BJ (cell line): Measurements from ENCODE around the gene SLC43A2. TPM values are rescaled to one million over a fixed set of nuclear protein-coding genes. Genes with fewer than 3 reads are reported as not detected.

ENCODE experiments used
- CTCF ChIA-PET: fragments of 350-600 bp; formaldehyde crosslinking; extraction: SDS; loops from one replicate; lab custom pipeline; 2021; ENCODE audit warnings: antibody characterized with exemption, inconsistent platforms; lab: Yijun Ruan, JAX
- POLR2A ChIA-PET: fragments of 300-600 bp; sonication (Branson Sonifier 250); formaldehyde crosslinking; extraction: SDS; loops from one replicate; lab custom pipeline; 2021; ENCODE audit warnings: antibody characterized with exemption; lab: Charles Lee
- DNase-seq: peaks from one replicate; pipeline ENCODE4 v3.0.0-alpha.2; 2011; ENCODE audit warnings: low read depth
- H3K27me3 ChIP-seq: 2 replicates; pipeline ENCODE4 v1.6.0; 2011; ENCODE audit warnings: low read length; ENCODE audit not compliant: control insufficient read depth, insufficient read depth
- H3K36me3 ChIP-seq: 2 replicates; pipeline ENCODE4 v1.5.1; 2011; ENCODE audit warnings: low read length; ENCODE audit not compliant: control insufficient read depth, insufficient read depth
- H3K4me3 ChIP-seq: 2 replicates; pipeline ENCODE4 v1.5.1; 2011; ENCODE audit warnings: low read depth, mild to moderate bottlenecking, control low read depth, low read length
- polyA plus RNA-seq: library from polyadenylated mRNA; depleted of rRNA; stranded (reverse); fragments of >200 nt; gene quantifications from 2 replicates; pipeline ENCODE4 v1.2.3, GENCODE V29; 2011
- TF ChIP-seq, protein P1 (sequence below): IDR thresholded peaks from 2 replicates; pipeline ENCODE4 v1.5.1; 2011; ENCODE audit warnings: low read depth, mild to moderate bottlenecking, control low read depth, inconsistent platforms, low read length, moderate library complexity; ENCODE audit not compliant: insufficient read depth

Gene SLC43A2
- polyA plus RNA-seq, 1 experiment, result 8.9 TPM

DNA sequence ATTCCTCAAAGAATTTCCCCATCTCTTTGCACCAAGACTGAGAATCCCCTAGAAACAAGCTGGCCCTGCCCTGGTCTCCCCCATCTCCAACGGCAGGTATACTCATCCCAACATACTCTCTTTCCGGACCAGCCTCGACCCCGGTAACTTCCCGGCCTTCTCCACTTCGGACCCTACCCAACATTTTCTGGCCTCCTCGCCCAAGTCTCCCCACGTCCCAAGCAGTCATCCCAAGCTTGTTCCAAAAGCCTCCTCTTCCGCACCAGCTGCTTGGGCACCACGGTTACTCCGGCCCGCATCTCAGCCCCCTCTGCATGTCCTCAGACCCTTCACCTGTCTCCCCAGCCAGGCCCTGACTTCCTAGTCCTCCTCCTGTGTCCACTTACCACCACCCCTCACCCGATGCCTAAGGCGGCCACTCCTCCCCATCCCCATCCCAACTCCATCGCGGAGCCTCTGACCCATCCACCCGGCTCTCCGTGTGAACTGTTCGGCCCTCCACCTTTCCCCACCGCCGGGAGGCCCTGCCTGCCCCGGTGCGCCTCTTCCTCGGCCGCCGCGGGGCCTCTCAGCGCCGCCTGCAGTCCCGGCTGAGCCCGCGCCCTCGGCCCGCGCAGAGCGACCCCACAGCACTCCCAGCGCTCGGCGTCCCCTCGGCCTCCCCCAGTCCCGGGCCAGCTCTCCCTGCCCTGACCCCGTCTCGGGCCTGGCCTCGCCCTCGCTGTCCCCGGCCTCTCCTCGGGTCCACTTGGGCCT lies 67.0 kb downstream of the SLC43A2 start:
- TF ChIP-seq, protein P1, sequence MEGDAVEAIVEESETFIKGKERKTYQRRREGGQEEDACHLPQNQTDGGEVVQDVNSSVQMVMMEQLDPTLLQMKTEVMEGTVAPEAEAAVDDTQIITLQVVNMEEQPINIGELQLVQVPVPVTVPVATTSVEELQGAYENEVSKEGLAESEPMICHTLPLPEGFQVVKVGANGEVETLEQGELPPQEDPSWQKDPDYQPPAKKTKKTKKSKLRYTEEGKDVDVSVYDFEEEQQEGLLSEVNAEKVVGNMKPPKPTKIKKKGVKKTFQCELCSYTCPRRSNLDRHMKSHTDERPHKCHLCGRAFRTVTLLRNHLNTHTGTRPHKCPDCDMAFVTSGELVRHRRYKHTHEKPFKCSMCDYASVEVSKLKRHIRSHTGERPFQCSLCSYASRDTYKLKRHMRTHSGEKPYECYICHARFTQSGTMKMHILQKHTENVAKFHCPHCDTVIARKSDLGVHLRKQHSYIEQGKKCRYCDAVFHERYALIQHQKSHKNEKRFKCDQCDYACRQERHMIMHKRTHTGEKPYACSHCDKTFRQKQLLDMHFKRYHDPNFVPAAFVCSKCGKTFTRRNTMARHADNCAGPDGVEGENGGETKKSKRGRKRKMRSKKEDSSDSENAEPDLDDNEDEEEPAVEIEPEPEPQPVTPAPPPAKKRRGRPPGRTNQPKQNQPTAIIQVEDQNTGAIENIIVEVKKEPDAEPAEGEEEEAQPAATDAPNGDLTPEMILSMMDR, result no peak
- ChIA-PET POLR2A (interaction anchor here (0.8 kb wide), 1 partner anchor 45 kb away, joined by 3 read pairs; the partner anchor contains the start of gene INPP5K), CTCF (interaction anchor here (1.0 to 1.7 kb wide), 4 partner anchors 13 to 87 kb away, joined by 3 to 7 read pairs (median 3); partner anchors contain the start of gene RILP)
- H3K4me3 ChIP-seq, result peak overlapping the region; percentile 85
- H3K27me3 ChIP-seq, result no peaks in the 10 kb centered on the region
- no peak for DNase-seq
- peaks cover 3% of the 10 kb centered on the region for H3K36me3 ChIP-seq

GRCh38 chr17:1560858-1561355 lies 67.7 kb downstream of the SLC43A2 start:
- Histone ChIP-seq H3K4me3 (peak overlapping the region; percentile 85), H3K36me3 (peaks cover 3% of the 10 kb centered on the region), H3K27me3 (no peaks in the 10 kb centered on the region)
- no peak for DNase-seq
- CTCF ChIA-PET, result interaction anchor here (1.0 to 1.1 kb wide), 3 partner anchors 14 to 69 kb away, joined by 3 read pairs; no protein-coding TSS in a partner anchor
- POLR2A ChIA-PET, result interaction anchor here (0.8 kb wide), 1 partner anchor 44 kb away, joined by 3 read pairs; the partner anchor contains the start of gene INPP5K
- TF ChIP-seq, protein P1, result no peak

DNA sequence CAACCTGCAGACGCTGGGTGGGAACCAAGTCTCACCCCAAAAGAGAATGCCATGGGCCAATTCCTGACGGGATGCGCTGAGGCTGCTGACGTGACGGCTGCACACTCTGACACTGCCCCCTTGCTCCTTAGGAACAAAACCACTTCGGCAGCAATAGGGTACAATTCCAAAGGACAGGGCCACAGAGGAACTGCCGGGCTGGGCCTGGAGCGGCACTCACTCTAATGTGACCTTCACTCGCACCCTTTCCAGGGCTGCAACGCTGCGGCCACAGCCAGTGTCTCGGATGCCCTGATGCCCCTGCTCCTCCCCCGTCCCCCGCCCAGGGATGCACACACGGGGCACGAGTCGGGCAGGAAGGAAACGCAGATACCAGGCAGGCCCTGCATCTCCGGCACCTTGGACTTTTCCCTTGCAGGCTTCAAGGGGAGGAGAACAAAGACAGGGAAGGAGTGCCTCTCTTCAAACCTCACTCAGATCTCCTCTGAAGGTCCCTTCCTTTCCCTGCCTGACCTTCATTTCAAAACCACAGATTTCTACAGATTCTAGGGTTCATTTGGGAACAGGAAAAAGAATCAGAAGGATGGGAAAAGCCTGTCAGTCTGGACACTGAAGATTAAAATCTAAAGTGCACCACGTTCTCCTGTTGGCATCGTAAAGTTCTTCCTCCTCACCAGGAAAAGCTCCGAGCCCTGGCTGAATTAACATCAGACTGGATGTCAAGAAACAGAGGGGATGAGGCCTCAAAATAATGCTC lies 68.4 kb downstream of the SLC43A2 start:
- POLR2A ChIA-PET, result no interaction called here
- DNase-seq, result no peak
- no peak overlapping the region for H3K4me3 ChIP-seq
- H3K36me3 ChIP-seq, result peaks cover 3% of the 10 kb centered on the region
- no peaks in the 10 kb centered on the region for H3K27me3 ChIP-seq
- CTCF ChIA-PET, result no interaction called here
- TF ChIP-seq, protein P1, result no peak

DNA sequence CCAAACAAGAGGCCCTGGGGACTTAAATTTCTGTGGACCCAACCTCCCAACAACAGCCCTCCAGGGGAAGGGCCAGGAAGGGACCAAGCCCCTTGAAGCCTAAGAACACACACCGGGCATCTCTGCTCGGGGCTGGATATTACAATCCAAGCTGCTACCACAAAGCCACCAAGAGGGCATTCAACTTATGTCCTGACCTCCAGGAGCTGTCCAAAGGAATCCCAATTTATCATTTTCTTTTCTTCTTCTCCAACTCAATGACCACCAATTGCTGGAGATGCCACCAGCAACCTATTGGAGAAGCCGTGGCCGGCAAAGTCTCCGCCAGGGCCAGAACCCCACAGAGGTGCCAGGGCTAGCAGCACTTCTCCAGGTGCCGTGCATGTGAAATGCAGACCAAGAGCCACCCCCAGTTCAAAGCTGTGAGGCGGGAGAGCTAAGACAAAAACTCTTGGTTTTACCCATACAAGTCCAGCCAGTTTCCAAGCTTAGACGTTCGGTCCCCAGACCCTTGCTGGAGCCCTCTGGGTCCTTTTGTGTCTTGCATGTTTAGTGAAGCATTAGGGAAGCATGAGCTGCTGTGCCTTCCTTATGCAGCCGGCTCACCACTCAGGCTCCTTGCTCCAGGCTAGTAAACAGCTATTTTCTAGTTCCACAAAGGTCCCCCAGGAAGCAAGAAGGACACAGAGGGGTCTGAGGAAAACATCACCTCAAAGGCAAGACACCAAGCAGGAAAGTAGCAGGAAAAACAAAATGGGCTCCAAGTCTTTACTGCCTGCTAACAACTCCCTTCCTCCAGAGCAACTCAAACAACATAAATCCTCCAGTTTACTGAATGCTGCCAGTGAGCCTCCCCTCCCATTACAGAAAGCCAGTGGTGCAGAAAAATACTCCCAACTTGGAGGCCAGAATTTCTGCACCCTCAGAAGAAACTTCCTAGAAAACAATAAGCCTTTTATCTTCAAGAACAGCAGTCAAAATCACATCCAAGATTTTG lies 69.3 kb downstream of the SLC43A2 start:
- CTCF ChIA-PET, result interaction anchor here (1.6 kb wide), 1 partner anchor 70 kb away, joined by 6 read pairs; no protein-coding TSS in a partner anchor
- TF ChIP-seq, protein P1, result no peak
- no peak for DNase-seq
- Histone ChIP-seq H3K4me3 (no peak overlapping the region), H3K36me3 (peaks cover 3% of the 10 kb centered on the region), H3K27me3 (no peaks in the 10 kb centered on the region)
- POLR2A ChIA-PET, result no interaction called here
